ENCODE results near the gene BDH1.
A peak's percentile ranks its signal among the peaks of the same experiment; 100 is the strongest.

The BDH1 gene

DNA sequence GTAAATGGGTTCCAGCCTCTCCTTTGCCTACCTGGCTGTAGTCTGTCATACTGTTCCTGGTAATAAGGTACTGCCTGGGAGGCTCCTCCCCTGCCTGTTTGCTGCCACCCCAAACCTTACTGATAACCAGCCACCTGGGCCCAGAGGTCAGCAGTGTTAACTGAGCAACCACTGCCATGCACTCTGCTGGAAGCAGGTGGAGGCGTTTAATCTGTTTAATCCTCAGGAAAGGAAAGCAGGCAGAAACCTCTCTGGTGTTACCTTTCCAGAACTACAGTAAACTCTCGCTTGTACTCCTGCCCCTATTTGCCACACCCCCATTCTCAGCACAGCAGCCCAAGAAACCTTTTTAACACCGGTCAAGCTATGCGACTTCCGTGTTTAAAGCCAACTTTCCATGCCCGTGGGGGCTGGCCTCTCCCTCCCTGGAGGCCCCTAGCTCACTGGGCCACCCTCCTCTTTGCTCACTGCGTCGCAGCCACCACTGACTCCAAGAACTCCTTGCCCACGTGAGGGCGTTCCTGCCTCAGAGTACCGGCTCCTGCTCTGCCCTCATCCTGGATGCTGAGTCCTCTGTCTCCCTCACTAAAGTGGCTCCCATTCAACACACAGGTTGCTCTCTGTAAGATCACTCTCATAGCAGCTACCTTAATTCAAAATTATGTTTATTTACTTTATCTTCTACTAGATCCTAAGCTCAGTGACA, 8.3 kb downstream of the BDH1 start:
- DNase-seq = no peak

DNA sequence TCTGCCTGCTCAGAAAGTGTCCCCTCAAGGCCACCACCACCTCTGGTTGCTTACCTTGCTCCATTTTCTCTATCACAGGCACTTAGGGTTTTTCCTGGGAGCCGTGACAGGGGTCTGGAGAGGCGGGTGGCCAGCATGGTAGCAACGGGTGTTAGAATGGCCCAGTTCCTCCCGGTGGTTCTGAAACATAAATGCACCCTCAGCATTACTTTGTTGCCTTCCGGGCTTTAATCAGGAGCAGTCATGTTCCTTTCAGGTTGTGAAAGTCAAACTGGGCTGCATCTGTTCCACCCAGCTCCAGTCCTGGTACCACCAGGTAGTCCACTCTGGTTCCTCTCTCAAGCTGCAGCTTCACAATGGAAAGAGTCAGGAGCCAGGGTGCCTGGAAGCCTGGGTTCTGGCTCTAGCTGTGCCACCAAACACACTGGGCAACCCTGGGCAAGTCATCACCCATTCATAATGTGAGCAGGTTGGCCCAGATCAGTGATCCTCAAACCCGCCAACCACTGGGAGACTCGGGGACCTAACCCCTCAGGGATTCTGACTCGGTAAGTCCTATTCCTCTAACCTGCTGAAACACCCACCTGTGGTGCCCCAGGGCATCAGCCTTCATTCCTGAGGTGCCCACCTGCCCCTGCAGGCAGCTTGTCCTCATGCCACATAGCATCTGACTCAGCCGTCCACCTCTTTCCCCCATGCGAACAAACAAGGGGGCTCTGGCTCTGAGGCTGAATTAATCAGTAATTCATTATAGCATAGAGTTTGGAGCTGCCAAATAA, 9.3 kb downstream of the BDH1 start:
- no peak for DNase-seq

DNA sequence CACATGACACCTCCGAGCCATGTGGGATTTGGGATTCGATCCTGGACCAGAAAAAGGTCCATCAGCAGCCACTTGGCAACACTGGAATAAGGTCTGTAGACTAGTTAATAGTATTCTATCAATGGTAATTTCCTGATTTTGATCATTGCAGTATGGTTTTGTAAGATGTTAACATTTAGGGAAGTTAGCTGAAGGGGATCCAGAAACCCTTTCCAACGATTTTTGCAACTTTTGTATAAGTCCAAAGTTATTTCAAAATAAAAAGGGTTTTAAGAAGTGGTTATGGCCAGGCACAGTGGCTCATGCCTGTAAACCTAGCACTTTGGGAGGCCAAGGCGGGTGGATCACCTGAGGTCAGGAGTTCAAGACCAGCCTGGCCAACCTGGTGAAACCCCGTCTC, 10.2 kb downstream of the BDH1 start:
- DNase-seq = no peak

DNA sequence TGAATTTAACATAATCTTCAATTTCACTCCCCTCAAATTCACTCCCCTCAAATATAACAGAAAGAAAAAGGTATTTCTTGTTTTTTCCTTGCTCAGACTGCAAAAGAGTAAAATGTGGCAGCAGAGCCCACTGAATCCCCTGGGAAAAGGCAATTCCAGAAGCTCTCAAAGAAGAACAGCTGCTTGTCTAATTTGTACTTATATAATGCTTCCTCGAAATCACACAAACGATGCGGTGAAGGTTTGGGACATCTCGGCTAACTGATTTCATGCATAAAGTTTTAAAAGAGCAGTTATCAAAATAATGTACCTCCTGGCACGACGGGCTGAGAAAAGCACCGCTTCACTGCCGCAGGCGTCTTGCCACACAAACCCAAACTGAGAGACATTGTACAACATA, 10.7 kb downstream of the BDH1 start:
- DNase-seq = no peak

DNA sequence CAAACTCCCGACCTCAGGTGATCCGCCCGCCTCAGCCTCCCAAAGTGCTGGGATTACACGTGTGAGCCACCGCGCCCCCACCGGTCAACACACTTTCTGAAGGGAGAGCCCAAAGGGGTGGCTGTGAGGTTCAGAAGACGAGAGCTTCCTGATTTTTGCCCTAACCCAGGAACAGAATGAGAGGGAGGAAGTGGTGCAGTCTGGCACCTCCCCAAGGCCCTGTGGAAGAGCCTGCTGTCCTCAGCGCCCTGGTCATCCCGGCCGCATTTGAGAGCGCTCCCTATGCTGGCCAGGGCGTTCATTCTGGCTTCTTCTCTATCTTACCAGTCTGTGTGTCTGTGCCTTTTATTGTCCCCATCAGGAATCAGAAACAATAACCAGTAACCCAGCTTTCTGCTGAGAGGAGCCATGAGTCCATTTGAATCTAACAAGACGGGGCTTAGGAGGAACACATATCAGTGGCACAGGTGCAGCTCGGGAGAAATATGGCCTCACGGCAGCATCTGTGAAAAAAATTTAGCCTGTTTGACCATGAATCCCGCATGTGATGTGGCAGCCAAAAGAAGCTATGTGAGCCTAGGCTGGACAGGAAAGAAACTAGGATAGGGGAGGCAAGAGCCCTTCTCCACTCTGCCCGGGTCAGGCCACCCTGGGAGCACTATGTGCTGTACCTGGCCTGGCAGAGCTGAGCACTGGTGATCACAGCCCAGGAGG, 12.9 kb downstream of the BDH1 start:
- no peak for DNase-seq

DNA sequence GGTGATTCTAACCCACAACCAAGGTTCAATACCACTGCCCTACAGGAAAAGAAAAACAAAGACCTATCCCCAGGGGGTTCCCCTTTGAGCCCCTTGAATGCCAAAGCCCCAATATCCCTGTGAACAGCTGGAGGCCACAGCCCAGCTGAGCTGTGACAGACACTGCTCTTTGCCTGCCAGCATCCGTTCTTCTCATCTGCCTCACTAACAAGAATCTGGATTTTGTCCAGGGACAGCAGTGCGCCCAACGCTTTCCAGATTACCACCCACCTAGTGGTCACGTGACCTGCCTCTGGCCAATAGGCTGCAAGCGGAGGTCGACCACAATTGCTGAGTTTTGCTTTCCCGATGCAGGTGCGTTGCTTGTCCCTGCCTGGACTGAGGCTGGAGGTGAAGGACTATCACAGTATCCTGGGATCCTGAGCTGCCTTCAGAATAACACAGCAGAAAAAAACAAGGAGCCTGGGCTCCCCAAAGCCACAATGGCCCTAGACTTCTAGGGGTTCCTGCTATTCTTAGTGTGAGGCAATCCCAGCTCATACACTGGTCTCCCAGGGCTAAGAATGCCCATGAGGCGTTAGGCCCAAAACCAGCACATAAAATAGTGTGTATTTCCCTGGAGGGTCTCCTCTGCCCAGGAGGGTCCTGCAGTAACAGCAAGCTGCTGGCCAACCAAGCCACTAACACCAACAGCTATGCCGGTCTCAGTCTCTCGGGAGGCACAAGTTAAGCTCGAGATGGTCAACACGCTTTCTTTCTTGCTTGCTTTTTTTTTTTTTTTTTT, 13.8 kb downstream of the BDH1 start:
- peak; percentile 75 for DNase-seq

DNA sequence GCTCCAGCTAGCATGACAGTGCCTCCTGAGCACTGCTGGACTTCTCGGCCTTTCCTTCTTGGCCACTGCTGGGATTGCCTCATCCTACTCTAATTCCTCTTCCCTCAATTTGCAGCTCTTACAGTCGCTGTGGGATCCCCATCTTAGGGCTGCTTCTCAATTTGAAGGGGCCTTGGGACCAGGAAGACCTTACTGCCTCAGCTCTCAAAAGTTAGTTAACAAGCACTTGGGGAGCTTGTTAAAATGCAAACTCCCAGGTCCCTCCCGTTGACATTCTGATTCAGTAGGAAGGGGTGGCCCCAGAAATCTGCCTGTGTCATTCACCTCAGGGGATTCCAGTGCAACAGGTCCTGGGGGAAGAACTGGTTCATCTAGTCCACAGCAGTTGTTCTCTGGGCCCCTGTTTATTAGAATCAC, 14.8 kb downstream of the BDH1 start:
- no peak for DNase-seq

DNA sequence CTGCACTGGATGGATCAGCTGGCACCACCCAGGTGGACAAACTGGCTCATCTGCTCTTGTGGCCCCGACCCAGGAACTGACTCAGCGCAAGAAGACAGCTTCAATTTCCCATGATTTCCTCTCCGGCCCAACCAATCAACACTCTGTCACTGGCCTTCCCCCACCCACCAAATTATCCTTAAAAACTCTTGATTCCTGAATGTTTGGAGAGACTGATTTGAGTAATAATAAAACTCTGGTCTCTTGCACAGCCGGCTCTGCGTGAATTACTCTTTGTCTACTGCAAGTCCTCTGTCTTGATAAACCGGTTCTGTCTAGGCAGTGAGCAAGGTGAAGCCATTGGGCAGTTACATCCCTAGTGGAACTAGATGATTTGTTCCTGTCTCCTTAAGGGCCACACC, 16.1 kb downstream of the BDH1 start:
- peak; percentile 90 for DNase-seq

DNA sequence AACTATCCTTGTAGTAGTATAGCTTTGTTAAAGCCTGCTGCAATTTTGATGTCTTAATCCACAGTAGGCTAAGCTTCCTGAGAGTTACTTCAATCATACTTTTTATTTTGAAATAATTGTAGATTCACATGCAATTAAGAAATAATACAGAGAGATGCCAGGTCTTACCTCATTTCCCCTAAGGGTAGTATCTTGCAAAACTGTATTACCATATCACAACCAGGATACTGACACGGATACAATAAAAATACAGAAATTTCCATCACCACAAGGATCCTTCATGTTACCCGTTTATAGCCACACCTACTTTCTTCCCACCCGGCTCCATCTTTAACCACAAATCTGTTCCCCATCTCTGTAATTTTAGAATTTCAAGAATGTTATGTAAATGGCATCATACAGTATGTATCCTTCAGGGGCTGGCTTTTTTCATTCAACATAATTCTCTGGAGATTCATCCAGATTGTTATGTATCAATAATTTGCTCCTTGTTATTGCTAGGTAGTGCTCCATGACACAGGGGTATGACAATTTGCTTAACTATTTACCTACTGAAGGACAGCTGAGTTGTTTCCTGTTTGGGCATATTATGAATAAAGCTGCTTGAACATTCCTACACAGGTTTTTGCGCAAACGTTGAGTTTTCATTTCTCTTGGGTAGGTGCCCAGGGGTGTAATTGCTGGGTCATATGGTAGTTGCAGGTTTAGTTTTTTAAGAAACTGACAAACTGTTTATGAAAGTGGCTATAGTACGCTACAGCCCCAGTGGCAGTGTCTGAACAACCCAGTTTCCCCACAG, 21.6 kb downstream of the BDH1 start:
- no peak for DNase-seq

DNA sequence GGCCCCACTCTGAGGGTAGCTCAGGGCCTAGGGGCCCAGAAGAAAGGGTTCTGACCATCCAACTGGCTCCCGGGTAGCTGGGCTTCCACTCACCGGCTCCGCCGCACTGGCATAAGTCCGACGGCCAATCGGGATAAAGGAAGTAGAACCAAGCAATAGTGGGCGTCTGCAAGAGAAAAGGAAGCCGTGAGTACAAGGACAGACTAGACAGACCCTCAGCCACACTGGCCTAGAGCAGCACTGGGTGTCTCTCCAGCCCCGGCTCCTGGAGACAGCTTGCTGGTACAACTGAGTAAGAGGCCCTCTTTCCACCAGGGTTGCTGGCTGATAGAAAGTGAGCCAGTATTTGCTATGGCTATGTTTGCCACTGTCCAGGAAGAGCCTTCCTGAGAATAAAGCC, 22.4 kb downstream of the BDH1 start:
- DNase-seq = no peak

DNA sequence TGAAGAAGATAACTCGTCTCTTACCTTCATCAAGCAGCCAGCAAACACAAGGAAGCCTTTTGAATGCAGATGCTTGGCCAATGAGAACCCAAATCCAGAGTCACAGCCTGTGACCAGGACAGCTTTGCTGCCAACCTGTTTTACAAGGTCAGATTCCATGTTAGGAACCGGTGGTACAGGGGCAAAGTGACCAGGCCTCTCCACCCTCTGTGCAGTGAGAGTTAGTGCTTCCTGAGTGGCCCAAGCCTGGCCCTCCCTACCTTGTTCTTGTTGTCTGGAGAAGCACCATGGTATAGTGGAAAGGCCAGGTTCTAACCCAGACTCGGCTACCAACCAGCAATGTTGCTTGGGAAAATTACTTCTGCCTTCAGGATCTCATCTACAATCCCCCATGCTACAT, 23.4 kb downstream of the BDH1 start:
- no peak for DNase-seq

DNA sequence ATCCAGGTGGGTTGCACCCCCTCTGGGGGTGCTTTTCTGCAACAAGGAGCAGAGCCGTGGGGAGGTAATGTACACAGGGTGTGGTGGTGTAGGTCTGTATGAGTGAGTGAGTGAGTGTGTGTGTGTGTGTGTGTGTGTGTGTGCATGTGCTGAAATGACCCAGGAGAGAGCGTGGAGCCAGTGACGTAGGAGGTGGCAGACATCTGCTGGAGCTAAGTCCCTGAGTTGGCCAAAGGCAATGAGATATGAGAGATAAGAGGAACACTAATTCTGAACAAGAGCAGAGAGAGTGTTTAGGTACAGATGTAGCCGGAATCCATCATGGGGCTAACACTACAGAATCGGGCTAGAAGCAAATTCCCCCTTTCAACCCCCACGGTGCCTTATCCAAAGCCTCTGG, 27.6 kb downstream of the BDH1 start:
- DNase-seq = no peak

DNA sequence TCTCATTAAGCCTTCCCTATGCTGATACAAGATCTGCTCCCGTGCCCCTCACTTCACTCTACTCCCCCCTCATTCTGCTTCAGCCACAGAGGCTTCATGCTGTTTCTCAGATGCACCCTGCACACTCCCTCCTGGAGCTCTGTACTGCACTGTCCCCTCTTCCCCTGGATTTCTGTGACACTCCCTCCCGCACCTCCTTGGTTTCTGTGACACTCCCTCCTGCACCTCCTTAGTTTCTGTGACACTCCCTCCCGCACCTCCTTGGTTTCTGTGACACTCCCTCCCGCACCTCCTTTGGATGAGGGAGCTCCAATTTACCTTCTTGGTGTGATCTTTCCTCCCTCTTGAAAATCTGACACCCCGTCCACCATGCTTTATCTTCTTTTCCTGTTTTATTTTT, 28.2 kb downstream of the BDH1 start:
- no peak for DNase-seq

DNA sequence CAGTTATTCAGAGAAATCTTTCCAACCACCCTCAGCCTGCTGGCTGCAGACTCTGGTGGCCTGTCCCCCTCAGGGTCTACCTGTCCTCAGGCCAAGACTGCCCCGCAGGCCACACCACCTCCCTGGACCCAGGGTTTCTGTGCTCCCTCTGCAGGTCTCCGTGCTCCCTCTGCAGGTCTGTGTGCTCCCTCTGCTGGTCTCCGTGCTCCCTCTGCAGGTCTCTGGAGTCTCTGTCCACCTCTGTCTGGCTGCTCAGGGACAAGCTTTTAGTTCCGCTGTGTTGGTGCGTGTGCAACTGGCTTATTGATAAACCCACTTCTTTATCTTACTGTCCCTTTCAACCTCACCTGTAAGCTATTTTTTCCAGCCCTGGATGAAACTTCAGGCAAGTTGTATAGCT, 30.1 kb downstream of the BDH1 start:
- no peak for DNase-seq

DNA sequence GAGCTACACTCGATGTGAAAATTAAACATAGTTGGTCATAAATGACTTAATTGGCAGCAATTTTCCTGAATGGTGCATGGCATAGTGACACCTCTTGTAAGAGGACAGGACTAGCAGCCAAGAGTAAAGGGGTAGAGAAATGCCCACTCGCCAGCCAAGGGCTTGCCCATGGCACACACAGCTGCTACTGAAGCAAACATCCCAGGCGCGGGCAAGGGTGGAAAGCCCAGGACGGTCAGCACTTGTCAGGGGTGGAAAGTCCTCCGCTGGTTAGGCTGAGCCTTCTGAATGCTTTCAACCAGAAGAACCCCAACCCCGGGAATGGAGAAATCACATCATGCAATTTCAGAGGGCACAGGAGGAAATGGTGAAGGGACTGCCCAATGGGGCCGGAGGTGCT, 31.6 kb downstream of the BDH1 start:
- no peak for DNase-seq

DNA sequence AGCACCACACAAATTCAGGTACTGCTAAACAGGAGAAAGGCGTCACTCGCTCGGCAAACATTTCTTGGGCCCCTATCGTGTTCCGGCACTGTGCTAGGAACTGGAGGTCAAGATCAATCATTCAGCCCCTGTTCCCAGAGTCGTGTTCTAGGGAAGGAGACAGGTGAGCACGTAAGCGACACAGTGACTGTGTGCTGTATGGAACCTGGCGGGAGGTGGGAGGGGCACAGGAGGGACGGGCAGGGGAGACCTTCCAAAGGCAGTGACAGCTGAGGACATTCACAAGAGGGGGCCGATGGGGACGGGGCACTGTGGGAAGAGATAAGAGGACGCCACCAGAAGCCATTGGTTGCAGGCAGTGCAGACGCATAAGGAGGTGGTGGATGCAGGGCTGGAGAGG, 32.2 kb downstream of the BDH1 start:
- no peak for DNase-seq

DNA sequence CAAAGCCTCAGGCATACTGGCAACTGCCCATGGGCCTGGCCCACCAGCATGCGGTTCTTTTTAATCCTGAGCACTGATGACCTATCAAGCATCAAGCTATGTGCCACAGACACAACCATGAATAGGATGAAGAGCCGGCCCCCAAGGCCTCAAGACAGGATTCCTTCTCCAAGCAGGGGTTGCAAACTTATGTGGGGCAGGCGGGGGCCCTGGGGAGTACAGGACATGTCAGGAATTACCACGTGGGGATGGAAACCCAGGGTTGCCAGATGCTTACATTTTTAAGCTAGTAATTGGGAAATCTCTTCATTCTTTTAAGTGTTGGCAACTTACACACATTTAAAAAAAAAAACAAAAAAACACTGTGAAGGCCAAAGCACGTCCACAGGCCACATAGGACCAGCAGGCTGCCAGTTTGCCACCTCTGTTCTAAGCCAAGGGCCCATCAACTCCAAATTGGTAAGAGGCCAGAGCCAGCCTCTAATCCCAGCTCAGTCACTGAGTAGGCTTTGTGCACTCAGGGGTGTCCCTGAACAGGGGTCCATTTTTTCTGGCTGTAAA, 32.8 kb downstream of the BDH1 start:
- no peak for DNase-seq

DNA sequence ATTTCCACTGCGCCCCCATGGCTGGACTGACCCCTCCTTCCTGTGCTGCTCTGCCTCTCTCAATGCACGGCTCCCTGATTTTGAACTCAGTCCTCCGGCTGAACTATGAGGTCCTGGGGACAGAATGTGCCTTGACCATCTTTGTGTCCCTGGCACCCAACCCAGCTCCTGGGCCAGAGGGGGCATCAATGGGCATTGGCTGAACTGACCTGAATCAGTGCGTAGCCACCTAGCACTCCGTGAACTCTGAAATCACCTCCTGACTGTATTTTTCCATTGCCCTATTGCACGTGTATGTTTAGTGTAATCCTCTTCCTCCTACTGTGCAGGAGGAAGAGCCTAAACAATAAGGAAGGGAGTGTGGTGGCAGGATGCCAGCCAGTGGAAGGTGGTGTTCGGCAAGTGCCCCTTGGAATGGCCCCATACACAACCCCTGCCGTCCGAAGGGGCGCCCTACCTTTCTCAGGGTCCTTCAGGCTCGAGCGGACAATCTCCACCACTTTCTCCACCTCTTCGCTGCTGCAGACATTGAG, 33.5 kb downstream of the BDH1 start:
- no peak for DNase-seq

DNA sequence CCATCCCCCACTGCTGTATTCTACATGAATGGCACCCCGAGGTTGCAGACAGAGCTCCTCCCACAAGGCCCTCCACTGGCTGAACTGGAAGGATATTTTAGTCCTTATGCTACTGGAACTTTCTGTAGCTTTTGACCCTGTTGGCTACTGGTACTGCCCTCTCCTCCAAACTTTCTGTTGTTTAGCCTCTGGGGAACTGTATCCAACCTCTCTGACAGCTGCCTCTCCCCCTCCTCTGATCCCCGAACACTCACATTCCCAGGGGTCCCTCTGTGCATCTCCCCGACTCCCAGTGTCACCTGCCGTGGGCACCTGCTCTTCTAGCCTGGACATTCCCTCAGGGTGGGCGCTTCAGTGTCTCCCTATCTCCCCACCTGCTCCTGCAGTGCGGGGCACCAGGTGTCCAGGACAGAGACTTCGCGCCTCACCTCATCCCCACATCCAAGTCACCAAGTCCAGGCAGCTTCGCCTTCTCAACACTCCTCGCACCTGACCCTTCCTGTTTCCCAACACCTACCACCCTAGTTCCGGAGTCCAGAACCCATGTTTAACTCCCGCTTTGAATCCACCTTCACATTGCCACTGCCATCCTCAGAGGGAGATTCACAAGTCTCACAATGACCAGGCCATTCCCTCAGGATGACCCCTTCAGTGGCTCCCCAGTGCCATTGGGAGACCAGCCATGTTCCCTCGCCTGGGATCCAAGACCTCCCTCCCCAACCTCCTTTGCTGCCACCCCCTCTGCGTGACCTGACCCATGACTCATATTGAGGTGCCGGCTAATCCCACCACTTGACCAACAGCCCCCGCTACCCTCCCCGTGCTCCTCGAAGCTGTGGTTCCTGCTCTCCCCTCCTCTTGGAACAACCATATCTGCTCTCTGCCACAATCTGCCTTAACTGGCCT, 34.2 kb downstream of the BDH1 start:
- DNase-seq = no peak

All from NCI-H510A (cell line).